HepG2 (cell line): Measurements from ENCODE around the gene ZBTB18. TPM values are rescaled to one million over a fixed set of nuclear protein-coding genes. Genes with fewer than 3 reads are reported as not detected.
A peak's percentile ranks its signal among the peaks of the same experiment; 100 is the strongest.

Experiments used
- ATAC-seq: fragments of 200-7000 bp; cut with Tn5 transposase; 3 replicates; pipeline ENCODE4 v1.9.1; 2020; ENCODE audit warnings: mild to moderate bottlenecking, moderate library complexity
- BruUV-seq: library from RNA; stranded (reverse); fragments of 400-500 nt; replicated peaks from 2 replicates; lab custom pipeline; 2021; lab: Mats Ljungman, UMichigan
- CTCF ChIA-PET: fragments of 300-600 bp; formaldehyde crosslinking; extraction: SDS; loops from one replicate; lab custom pipeline; 2021; ENCODE audit warnings: low total read pairs, inconsistent platforms, low intra/inter-chr PET ratio; lab: Yijun Ruan, JAX
- POLR2A ChIA-PET: fragments of 350-600 bp; sonication (Branson Sonifier 250); formaldehyde crosslinking; loops from one replicate; lab custom pipeline; 2020; ENCODE audit warnings: antibody characterized with exemption, inconsistent platforms; lab: Yijun Ruan, JAX
- DNase-seq: peaks from one replicate; pipeline ENCODE4 v3.0.0-alpha.2; 2015; ENCODE audit warnings: low spot score
- FAIRE-seq: peaks from 3 replicates; lab custom pipeline; 2011; peaks lifted over from hg19 to GRCh38; lab: Jason Lieb, UNC
- H2AFZ ChIP-seq: one replicate; pipeline ENCODE4 v1.6.1; 2011; ENCODE audit warnings: low read length, inconsistent platforms
- H3K27ac ChIP-seq: fragments of 300-600 bp; 3 replicates; pipeline ENCODE4 v1.8.0; 2011; ENCODE audit warnings: mixed run types, mild to moderate bottlenecking, mixed read lengths, low read length, inconsistent platforms; ENCODE audit not compliant: insufficient read depth; ENCODE audit errors: extremely low read length
- H3K27me3 ChIP-seq, 2 experiments: fragments of 200-600 bp in 1 of 2; 2 replicates in 1 of 2; 3 replicates in 1 of 2; pipeline versions ENCODE4 v1.6.0 to v1.8.0; 2011; ENCODE audit warnings: low read length in 2 of 2, mild to moderate bottlenecking in 2 of 2, moderate library complexity in 2 of 2, inconsistent platforms in 1 of 2; ENCODE audit not compliant: insufficient read depth in 2 of 2, control insufficient read depth in 1 of 2
- H3K36me3 ChIP-seq, 2 experiments: fragments of 200-600 bp in 1 of 2; replicated peaks in 1 of 2; 2 replicates in 1 of 2; 3 replicates in 1 of 2; pipeline versions ENCODE4 v1.5.1 to v1.8.0; 2011; ENCODE audit warnings: low read length in 2 of 2, inconsistent platforms in 1 of 2; ENCODE audit not compliant: insufficient read depth in 2 of 2, control insufficient read depth in 1 of 2
- H3K4me1 ChIP-seq: 2 replicates; pipeline ENCODE4 v1.5.1; 2012; ENCODE audit warnings: low read length, inconsistent platforms; ENCODE audit not compliant: insufficient read depth
- H3K4me2 ChIP-seq: 2 replicates; pipeline ENCODE4 v1.6.0; 2011; ENCODE audit warnings: low read depth, low read length, inconsistent platforms
- H3K4me3 ChIP-seq, 3 experiments: fragments of 200-600 bp in 1 of 3; sonication (generic), shearing (Covaris generic) in 1 of 3; replicated peaks in 1 of 3; 2 replicates each; pipeline ENCODE4 v1.5.1; 2011 to 2016; ENCODE audit warnings: low read length in 3 of 3, inconsistent platforms in 2 of 3, low read depth in 2 of 3, mild to moderate bottlenecking in 2 of 3, control low read depth in 1 of 3, mixed read lengths in 1 of 3; ENCODE audit not compliant: insufficient read depth in 1 of 3
- H3K79me2 ChIP-seq: one replicate; pipeline ENCODE4 v1.6.1; 2011; ENCODE audit warnings: low read length, inconsistent platforms; ENCODE audit not compliant: insufficient read depth
- H3K9ac ChIP-seq: 2 replicates; pipeline ENCODE4 v1.6.0; 2011; ENCODE audit warnings: mild to moderate bottlenecking, low read depth, low read length, inconsistent platforms; ENCODE audit not compliant: insufficient read depth
- H3K9me3 ChIP-seq: 2 replicates; pipeline ENCODE4 v1.5.1; 2012; ENCODE audit warnings: mild to moderate bottlenecking, low read length
- H4K20me1 ChIP-seq: 2 replicates; pipeline ENCODE4 v1.6.0; 2011; ENCODE audit warnings: inconsistent platforms, mild to moderate bottlenecking, low read length, moderate library complexity; ENCODE audit not compliant: insufficient read depth
- ATF7 ChIP-seq, 2 experiments: fragments of 450-650 bp in 1 of 2; sonication (generic) in 1 of 2; formaldehyde crosslinking in 1 of 2; IDR thresholded peaks; 2 replicates each; pipeline versions ENCODE4 v1.4.0 to v1.6.1; 2016 to 2020; ENCODE audit warnings: antibody characterized with exemption in 1 of 2, mild to moderate bottlenecking in 1 of 2, missing genetic modification reagents in 1 of 2
- ERF ChIP-seq: IDR thresholded peaks from 2 replicates; pipeline ENCODE4 v1.6.1; 2018; ENCODE audit warnings: missing biosample characterization, missing genetic modification reagents
- GLMP ChIP-seq: sonication (generic); formaldehyde crosslinking; IDR thresholded peaks from 2 replicates; pipeline ENCODE4 v1.9.0; 2021; ENCODE audit warnings: missing genetic modification reagents, mild to moderate bottlenecking, borderline replicate concordance
- GPBP1L1 ChIP-seq: sonication (generic); formaldehyde crosslinking; IDR thresholded peaks from 2 replicates; pipeline ENCODE4 v1.5.0; 2020; ENCODE audit warnings: mild to moderate bottlenecking, missing genetic modification reagents
- NFIC ChIP-seq: IDR thresholded peaks from 2 replicates; pipeline ENCODE4 v1.6.1; 2012; ENCODE audit warnings: mild to moderate bottlenecking, low read length, inconsistent platforms
- PAX8 ChIP-seq: sonication (generic); formaldehyde crosslinking; IDR thresholded peaks from 2 replicates; pipeline ENCODE4 v1.8.0; 2022; ENCODE audit warnings: mild to moderate bottlenecking, missing genetic modification reagents, borderline replicate concordance
- THYN1 ChIP-seq: sonication (generic); formaldehyde crosslinking; IDR thresholded peaks from 2 replicates; pipeline ENCODE4 v1.8.1; 2023; ENCODE audit warnings: low read depth, mild to moderate bottlenecking, moderate library complexity, missing genetic modification reagents, borderline replicate concordance
- TRAFD1 ChIP-seq: sonication (generic); formaldehyde crosslinking; IDR thresholded peaks from 2 replicates; pipeline ENCODE4 v1.5.1; 2020; ENCODE audit warnings: missing genetic modification reagents, mild to moderate bottlenecking, borderline replicate concordance
- ZBTB26 ChIP-seq: IDR thresholded peaks from 2 replicates; pipeline ENCODE4 v1.6.1; 2016; ENCODE audit warnings: missing compliant biosample characterization, missing genetic modification reagents, borderline replicate concordance
- ZNF20 ChIP-seq: sonication (generic); formaldehyde crosslinking; IDR thresholded peaks from 2 replicates; pipeline ENCODE4 v1.4.0; 2020; ENCODE audit warnings: mild to moderate bottlenecking, moderate library complexity, missing genetic modification reagents
- ZNF431 ChIP-seq: sonication (generic); formaldehyde crosslinking; IDR thresholded peaks from 2 replicates; pipeline ENCODE4 v1.9.0; 2022; ENCODE audit warnings: missing genetic modification reagents, low read depth, mild to moderate bottlenecking, borderline replicate concordance
- ZNF543 ChIP-seq: sonication (generic); formaldehyde crosslinking; IDR thresholded peaks from 2 replicates; pipeline ENCODE4 v1.4.0; 2020; ENCODE audit warnings: mild to moderate bottlenecking, missing genetic modification reagents
- ZNF761 ChIP-seq: sonication (generic); formaldehyde crosslinking; conservative IDR thresholded peaks from 2 replicates; pipeline ENCODE4 v1.4.0; 2020; ENCODE audit warnings: mild to moderate bottlenecking, missing genetic modification reagents
- WGBS: methylation state at CpG from one replicate; pipeline ENCODE4 v1.1.6; 2017; ENCODE audit warnings: low lambda C conversion rate; 5-methylcytosine and 5-hydroxymethylcytosine counted together
- in situ Hi-C: cut with HindIII; loops from 2 replicates; pipeline ENCODE4 v1.10.0; 2017; ENCODE audit warnings: low pct_unique_long_range_greater_than_20kb; ENCODE audit not compliant: extremely low pct_ligation_motif_present
- intact Hi-C: fragments of 100-400 bp; cut with micrococcal nuclease; formaldehyde crosslinking; loops from one replicate; pipeline ENCODE4 v1.10.0; 2022; ENCODE audit not compliant: unreplicated experiment
- polyA plus RNA-seq, 8 experiments: library from polyadenylated mRNA; depleted of rRNA in 3 of 8; stranded (reverse) in 7 of 8; unstranded in 1 of 8; fragments of >200 nt; fragmentation: Illumina TruSeq in 4 of 8; extraction: Trizol in 4 of 8; gene quantifications; 2 replicates each; pipeline versions ENCODE4 v1.2.1 to v1.2.3, GENCODE V29; 2011 to 2016; ENCODE audit warnings: low read depth in 4 of 8, missing spikeins in 1 of 8, mixed read lengths in 1 of 8; ENCODE audit not compliant: insufficient read depth in 1 of 8
- total RNA-seq, 5 experiments: library from RNA; depleted of rRNA; stranded (reverse); fragments of >200 nt; fragmentation: Illumina TruSeq; extraction: Trizol; gene quantifications; 2 replicates each; pipeline ENCODE4 v1.2.3, GENCODE V29; 2016; ENCODE audit warnings: low read depth in 1 of 5

The ZBTB18 gene
- total and polyA plus RNA-seq, 2 of the 13 experiments (the other 11 are each of a cell fraction or from before 2014, with no cell fraction given): 3.1 to 4.3 TPM

- no peak for TF ChIP-seq ZBTB26 (CRISPR knock-in tag)
- TF ChIP-seq ZNF431 (CRISPR knock-in tag): no peak
- TF ChIP-seq GPBP1L1 (CRISPR knock-in tag): no peak
- TF ChIP-seq PAX8: no peak
Measured at GRCh38 chr1:244057474-244058385, 6.6 kb downstream of the ZBTB18 start (continued).

- Histone ChIP-seq H2AFZ (no peak overlapping the region), H3K4me2 (no peak overlapping the region), H3K9me3 (no peaks in the 10 kb centered on the region), H3K36me3 (peaks cover 0 to 6% of the 10 kb centered on the region in 2 experiments; a peak in 2 of 5 replicates), H4K20me1 (no peaks in the 10 kb centered on the region), H3K4me1 (peaks cover 14% of the 10 kb centered on the region), H3K27ac (no peak overlapping the region), H3K79me2 (no peaks in the 10 kb centered on the region), H3K4me3 (no peak overlapping the region), H3K9ac (no peak overlapping the region), H3K27me3 (no peaks in the 10 kb centered on the region)
- in situ Hi-C loops: no loop called here
- FAIRE-seq (no peak), ATAC-seq (no peak), DNase-seq (no peak)
- 87% methylated on average over 1 of the region's 1 CpG for WGBS
- CTCF ChIA-PET: no interaction called here
- intact Hi-C loops: no loop called here
- no TSS peak for BruUV-seq
- POLR2A ChIA-PET: no interaction called here
- TF ChIP-seq NFIC: no peak
- no peak for TF ChIP-seq ERF (CRISPR knock-in tag)
- TF ChIP-seq GLMP: no peak
- TF ChIP-seq ATF7 (IDR thresholded peaks at IDR 0.05): peak; percentile 45
- TF ChIP-seq ATF7 (CRISPR knock-in tag; IDR thresholded peaks at IDR 0.05): no peak
- no peak for TF ChIP-seq ZNF543 (CRISPR knock-in tag)
- TF ChIP-seq ZNF761: no peak
- TF ChIP-seq THYN1: no peak
- TF ChIP-seq TRAFD1 (CRISPR knock-in tag): no peak
- no peak for TF ChIP-seq ZNF20 (CRISPR knock-in tag)
Measured at GRCh38 chr1:244060117-244060516, 9.0 kb downstream of the ZBTB18 start.
